ENCODE measurements around the gene TMEM233.

TMEM233 gene

DNA sequence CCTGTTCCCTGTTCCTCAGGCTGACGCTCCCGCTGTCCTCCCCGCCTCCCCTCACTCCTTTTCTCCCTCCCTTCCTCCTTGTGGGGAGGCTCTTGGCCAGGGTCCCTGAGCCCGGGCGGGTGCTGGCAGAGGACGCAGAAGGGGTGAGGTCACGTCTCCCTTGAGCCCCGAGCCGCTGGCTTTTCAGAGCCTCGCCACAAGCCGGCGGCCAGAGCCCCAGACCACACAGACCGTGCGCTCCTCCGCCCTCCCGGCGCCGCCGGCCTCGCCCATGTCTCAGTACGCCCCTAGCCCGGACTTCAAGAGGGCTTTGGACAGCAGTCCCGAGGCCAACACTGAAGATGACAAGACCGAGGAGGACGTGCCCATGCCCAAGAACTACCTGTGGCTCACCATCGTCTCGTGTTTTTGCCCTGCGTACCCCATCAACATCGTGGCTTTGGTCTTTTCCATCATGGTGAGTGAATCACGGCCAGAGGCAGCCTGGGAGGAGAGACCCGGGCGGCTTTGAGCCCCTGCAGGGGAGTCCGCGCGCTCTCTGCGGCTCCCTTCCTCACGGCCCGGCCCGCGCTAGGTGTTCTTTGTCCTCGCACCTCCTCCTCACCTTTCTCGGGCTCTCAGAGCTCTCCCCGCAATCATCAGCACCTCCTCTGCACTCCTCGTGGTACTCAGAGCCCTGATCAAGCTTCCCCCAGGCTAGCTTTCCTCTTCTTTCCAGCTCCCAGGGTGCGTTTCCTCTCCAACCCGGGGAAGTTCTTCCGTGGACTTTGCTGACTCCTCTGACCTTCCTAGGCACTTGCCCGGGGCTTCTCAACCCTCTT is at the start of gene TMEM233:
TSS of gene TMEM233 (plus strand) at position 197 of the 821 bp plus-strand sequence. CDS start at position 272, 75 bp downstream.
- in situ Hi-C loops (cut with HindIII; ENCODE audit: low pct_ligation_motif_present, low sequenced_read_pairs) = no loop called here
- no peaks in the 10 kb centered on the region for H3K36me3 ChIP-seq (replicated peaks)
- TF ChIP-seq, protein P1, sequence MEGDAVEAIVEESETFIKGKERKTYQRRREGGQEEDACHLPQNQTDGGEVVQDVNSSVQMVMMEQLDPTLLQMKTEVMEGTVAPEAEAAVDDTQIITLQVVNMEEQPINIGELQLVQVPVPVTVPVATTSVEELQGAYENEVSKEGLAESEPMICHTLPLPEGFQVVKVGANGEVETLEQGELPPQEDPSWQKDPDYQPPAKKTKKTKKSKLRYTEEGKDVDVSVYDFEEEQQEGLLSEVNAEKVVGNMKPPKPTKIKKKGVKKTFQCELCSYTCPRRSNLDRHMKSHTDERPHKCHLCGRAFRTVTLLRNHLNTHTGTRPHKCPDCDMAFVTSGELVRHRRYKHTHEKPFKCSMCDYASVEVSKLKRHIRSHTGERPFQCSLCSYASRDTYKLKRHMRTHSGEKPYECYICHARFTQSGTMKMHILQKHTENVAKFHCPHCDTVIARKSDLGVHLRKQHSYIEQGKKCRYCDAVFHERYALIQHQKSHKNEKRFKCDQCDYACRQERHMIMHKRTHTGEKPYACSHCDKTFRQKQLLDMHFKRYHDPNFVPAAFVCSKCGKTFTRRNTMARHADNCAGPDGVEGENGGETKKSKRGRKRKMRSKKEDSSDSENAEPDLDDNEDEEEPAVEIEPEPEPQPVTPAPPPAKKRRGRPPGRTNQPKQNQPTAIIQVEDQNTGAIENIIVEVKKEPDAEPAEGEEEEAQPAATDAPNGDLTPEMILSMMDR (IDR thresholded peaks at IDR 0.05; ENCODE audit: low read depth, low read length, missing control alignments) = no peak
- no peak for DNase-seq
- no peak within 1 kb of the TSS for H3K27ac ChIP-seq
- H3K4me3 ChIP-seq (ENCODE audit: low read depth, low read length) = no peak within 1 kb of the TSS
- H3K27me3 ChIP-seq (replicated peaks) = peaks cover 20% of the 10 kb centered on the region

DNA sequence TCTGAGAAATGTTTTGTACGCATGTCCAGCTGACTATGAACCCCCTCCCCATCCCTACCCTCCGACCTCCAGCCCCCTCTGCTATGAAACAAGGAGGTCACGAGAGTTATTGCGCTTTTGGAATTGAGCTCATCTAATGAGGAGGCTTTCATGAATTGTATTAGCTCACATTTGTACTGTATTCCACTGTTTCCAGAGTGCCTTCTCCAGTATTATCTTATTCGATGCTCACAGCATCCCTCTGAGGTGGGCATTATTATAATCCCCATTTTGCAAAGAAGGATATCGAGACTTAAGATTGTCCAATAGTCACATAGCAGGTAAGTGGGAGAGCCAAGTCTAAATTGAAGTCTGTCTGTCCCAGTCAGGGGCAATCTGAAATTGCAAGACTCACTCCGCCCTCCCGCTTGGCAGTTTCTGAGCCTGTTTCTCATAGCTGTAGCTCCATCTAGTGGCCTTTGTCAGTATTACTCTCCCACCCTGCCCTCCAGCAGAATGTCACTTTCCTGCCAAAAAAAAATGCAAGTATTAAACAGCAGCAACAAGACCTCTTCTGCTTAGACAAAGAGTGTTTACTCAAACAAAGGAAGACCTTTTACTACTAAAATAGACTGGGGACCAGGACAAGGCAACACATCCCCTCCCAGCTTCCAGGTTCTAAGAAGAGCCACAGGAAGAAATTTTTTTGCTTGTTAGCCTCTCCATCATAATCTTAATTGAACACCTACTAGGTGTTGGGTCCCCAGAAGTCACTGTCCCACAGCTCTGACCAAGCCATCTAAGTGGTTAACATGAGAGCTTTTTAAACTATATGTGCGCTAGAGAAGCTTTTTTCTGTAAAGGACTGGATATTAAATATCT is 48.6 kb upstream of the TMEM233 start:
- in situ Hi-C loops (cut with HindIII; ENCODE audit: low pct_ligation_motif_present, low sequenced_read_pairs) = no loop called here
- TF ChIP-seq, protein P1 (IDR thresholded peaks at IDR 0.05; ENCODE audit: low read depth, low read length, missing control alignments) = peak; percentile 88
- no peaks in the 10 kb centered on the region for H3K27me3 ChIP-seq (replicated peaks)
- H3K4me3 ChIP-seq (ENCODE audit: low read depth, low read length) = no peak overlapping the region
- no peaks in the 10 kb centered on the region for H3K36me3 ChIP-seq (replicated peaks)
- DNase-seq = peak; percentile 68
- no peak overlapping the region for H3K27ac ChIP-seq

DNA sequence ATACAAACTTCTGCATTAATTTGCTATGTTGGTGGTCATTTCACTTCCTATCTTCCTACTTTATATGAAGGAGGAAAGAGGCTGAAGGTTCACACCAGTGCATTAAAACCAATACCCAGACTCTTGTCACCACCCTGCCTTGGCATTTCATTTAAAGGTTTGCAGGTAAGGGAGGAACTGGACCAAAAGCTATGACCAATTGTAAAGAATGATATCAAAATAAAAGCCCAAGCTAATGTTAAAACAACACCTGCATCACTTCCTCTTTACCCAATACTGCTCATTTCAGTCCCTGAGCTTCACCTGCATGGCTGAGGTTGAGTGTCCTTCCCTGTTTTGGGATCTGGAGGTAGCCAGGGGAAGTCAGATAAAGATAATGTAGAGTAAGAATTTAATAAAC is 47.2 kb upstream of the TMEM233 start:
- Histone ChIP-seq H3K27me3 (replicated peaks) (no peaks in the 10 kb centered on the region), H3K36me3 (replicated peaks) (no peaks in the 10 kb centered on the region), H3K27ac (no peak overlapping the region), H3K4me3 (ENCODE audit: low read depth, low read length) (no peak overlapping the region)
- TF ChIP-seq, protein P1 (IDR thresholded peaks at IDR 0.05; ENCODE audit: low read depth, low read length, missing control alignments) = no peak
- no peak for DNase-seq
- in situ Hi-C loops (cut with HindIII; ENCODE audit: low pct_ligation_motif_present, low sequenced_read_pairs) = no loop called here

DNA sequence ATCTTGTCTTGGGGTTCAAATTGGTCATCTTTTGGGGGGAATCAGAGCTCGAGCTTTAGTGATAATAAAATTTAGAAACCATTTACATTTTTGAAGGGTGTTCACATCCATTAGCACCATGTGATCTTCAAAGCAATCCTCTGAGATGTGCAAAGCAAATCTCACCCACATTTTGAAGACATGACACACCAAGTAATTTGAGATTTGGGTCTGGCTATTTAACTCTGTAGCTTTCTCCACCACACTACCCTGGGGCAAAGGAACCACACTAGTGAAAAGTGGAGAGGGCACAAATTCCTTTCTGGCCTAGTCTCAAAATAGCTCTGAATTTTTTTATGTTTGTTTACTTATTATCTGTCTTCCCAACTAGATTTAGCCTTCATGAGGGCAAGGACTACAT is 46.6 kb upstream of the TMEM233 start:
- in situ Hi-C loops (cut with HindIII; ENCODE audit: low pct_ligation_motif_present, low sequenced_read_pairs) = no loop called here
- TF ChIP-seq, protein P1 (IDR thresholded peaks at IDR 0.05; ENCODE audit: low read depth, low read length, missing control alignments) = no peak

DNA sequence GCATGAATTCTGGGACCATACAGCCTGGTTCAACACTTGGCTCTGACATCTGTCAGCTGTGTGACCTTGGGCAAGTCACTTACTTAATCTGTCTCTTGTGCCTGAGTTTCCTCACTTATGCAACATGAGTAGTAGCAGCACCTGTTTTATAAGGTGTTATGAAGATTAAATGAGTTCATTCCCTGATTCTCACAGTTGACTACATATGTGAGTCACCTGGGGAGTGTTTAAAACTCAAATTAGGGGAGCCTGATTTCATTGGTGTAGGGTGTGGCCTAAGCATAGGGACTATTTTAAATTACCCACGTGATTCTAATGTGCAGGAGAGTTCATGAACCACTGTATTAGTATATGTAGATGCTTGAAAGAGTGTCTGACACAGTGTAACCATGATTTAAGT is 36.7 kb upstream of the TMEM233 start:
- in situ Hi-C loops (cut with HindIII; ENCODE audit: low pct_ligation_motif_present, low sequenced_read_pairs) = no loop called here
- TF ChIP-seq, protein P1 (IDR thresholded peaks at IDR 0.05; ENCODE audit: low read depth, low read length, missing control alignments) = no peak
- no peak overlapping the region for H3K27ac ChIP-seq
- DNase-seq = no peak
- no peaks in the 10 kb centered on the region for H3K27me3 ChIP-seq (replicated peaks)
- H3K4me3 ChIP-seq (ENCODE audit: low read depth, low read length) = no peak overlapping the region
- no peaks in the 10 kb centered on the region for H3K36me3 ChIP-seq (replicated peaks)

More for the DNA sequence above, 46.6 kb upstream of the TMEM233 start:
- Histone ChIP-seq H3K36me3 (replicated peaks) (no peaks in the 10 kb centered on the region), H3K27me3 (replicated peaks) (no peaks in the 10 kb centered on the region), H3K4me3 (ENCODE audit: low read depth, low read length) (no peak overlapping the region), H3K27ac (no peak overlapping the region)
- no peak for DNase-seq

All from brain microvascular endothelial cell (primary cell).